ENCODE results near the gene MROH2B. TPM values are rescaled to one million over a fixed set of nuclear protein-coding genes. Genes with fewer than 3 reads are reported as not detected.

MROH2B gene
- total RNA-seq, 2 experiments from 2014 or later: not detected

GRCh38 chr5:40958811-40959210, 112.3 kb downstream of the MROH2B start:
- TF ChIP-seq CTCF (IDR thresholded peaks at IDR 0.05): no peak
- H3K4me1 Mint-ChIP-seq (ENCODE audit: low read depth): no peaks in the 10 kb centered on the region
- H3K4me3 Mint-ChIP-seq: no peak overlapping the region
- H3K9me3 Mint-ChIP-seq: peaks cover 1% of the 10 kb centered on the region
- H3K36me3 Mint-ChIP-seq (ENCODE audit: low read depth): no peaks in the 10 kb centered on the region
- ChIA-PET POLR2A (no interaction called here), CTCF (no interaction called here)
- H3K27ac Mint-ChIP-seq: no peak overlapping the region
- DNase-seq (no peak), ATAC-seq (no peak)
- intact Hi-C loops (cut with micrococcal nuclease): no loop called here
- peaks cover 2% of the 10 kb centered on the region for H3K27me3 Mint-ChIP-seq

- Mint-ChIP-seq H3K4me3 (no peak overlapping the region), H3K27me3 (peaks cover 2% of the 10 kb centered on the region), H3K36me3 (ENCODE audit: low read depth) (no peaks in the 10 kb centered on the region), H3K4me1 (ENCODE audit: low read depth) (no peaks in the 10 kb centered on the region), H3K9me3 (peaks cover 1% of the 10 kb centered on the region), H3K27ac (no peak overlapping the region)
- no peak for DNase-seq
- ChIA-PET CTCF (no interaction called here), POLR2A (no interaction called here)
- no peak for ATAC-seq
- TF ChIP-seq CTCF (IDR thresholded peaks at IDR 0.05): no peak
- intact Hi-C loops (cut with micrococcal nuclease): no loop called here
Measured at GRCh38 chr5:40957048-40957447, 114.1 kb downstream of the MROH2B start.

- POLR2A ChIA-PET: no interaction called here
- Mint-ChIP-seq H3K36me3 (ENCODE audit: low read depth) (no peaks in the 10 kb centered on the region), H3K9me3 (peaks cover 1% of the 10 kb centered on the region), H3K4me1 (ENCODE audit: low read depth) (no peaks in the 10 kb centered on the region), H3K27ac (no peak overlapping the region), H3K27me3 (peaks cover 2% of the 10 kb centered on the region), H3K4me3 (no peak overlapping the region)
- DNase-seq: no peak
- CTCF ChIA-PET: no interaction called here
- intact Hi-C loops (cut with micrococcal nuclease): no loop called here
- TF ChIP-seq CTCF (IDR thresholded peaks at IDR 0.05): no peak
- ATAC-seq: no peak
Measured at GRCh38 chr5:40955313-40955712, 115.8 kb downstream of the MROH2B start.

Other genes with a start within 250 kb of the MROH2B start
- 1,000 to 10,000 TPM; 1,914 to 1,950 TPM for gene RPL37, start 236.1 kb downstream of the MROH2B start, total RNA-seq
- gene CARD6, start 230.0 kb downstream of the MROH2B start, total RNA-seq: 1 to 10 TPM; 1.2 to 1.4 TPM
- not detected for gene C7, start 161.8 kb downstream of the MROH2B start, total RNA-seq
- not detected for gene C6, start 142.2 kb upstream of the MROH2B start, total RNA-seq

Measured in activated CD8-positive, alpha-beta T cell treated with anti-CD3 and anti-CD28 coated beads for 36 hours (primary cell).